GM18519 (cell line): ENCODE measurements around the gene LSAMP.

ENCODE experiments used
- ATAC-seq: cut with Tn5 transposase; IDR thresholded peaks from one replicate; pipeline ENCODE4 v1.9.1; 2021; ENCODE audit warnings: mild to moderate bottlenecking, moderate library complexity; ENCODE audit not compliant: unreplicated experiment, low FRiP score

LSAMP gene

DNA sequence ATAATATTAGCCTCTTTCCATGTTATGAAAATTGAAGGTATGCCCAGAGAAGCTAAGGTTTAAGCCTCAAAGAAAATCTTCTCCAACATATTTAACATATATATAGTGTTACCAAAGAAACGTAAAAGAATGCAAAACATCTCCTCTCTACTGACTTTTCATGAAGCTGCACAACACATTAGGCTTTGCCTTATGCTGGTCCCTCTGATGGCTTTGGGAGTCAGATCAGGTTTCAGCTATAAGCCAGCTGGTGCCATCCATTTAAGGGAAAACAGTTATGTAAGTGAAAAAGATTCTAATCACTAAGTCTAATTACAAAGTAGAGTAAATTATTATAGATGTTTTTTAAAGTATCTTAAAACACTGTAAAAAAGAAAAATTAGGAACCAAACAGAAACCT lies 410.5 kb downstream of the LSAMP start:
- no peak for ATAC-seq

DNA sequence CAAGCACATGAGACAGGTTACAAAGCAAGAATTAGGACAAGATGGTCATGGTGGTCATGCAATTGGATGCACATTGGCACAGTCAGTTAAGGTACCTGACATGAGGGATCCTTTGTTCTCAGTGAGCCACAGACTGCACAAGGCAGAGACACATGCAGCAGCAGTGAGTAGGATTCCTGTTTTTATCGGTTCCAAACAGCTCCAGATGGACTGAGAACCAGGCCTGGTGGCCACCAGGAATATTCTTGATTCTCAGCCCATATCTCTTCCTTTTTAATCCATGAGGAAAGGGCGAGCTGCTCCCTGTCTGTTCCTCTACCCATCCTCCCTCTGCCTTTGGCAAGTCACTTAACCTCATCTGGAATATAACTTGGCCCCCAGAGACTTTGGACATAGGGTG lies 411.2 kb downstream of the LSAMP start:
- ATAC-seq: no peak

DNA sequence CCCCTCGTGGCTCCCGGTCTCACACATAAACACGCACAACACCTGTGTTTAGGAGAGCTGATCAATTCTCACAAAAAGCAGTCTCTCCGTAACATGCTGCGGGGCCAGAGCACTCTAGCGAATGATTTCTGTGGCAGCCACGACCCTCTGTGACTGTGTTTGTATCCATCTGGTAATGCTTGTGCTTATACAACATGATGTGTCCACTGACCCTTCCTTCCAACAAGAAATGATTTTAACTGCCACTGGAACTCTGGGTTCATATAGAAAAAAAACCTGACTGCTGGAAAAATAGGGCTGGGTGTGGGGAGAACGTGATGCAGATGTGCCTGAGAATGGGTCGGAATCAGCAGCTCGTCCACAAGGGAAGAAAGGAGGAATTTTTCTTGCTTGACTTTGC lies 411.8 kb downstream of the LSAMP start:
- ATAC-seq: no peak

DNA sequence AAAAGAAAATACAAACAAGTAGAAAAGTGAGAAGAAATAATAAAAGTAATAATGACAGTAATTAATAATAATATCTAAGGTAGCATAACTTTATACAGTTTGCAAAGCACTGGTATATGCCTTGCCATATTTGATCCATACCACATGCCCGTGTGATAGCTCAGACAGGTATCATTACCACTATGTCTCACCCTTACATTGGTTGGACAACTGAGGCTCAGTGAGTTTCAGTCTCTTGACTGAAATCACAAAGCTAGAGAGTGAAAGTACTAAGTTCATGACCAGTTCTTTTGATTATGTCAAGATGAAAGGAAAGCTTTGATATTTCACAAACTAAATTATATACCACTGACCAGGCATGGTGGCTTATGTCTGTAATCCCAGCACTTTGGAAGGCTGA lies 413.1 kb downstream of the LSAMP start:
- ATAC-seq: no peak

DNA sequence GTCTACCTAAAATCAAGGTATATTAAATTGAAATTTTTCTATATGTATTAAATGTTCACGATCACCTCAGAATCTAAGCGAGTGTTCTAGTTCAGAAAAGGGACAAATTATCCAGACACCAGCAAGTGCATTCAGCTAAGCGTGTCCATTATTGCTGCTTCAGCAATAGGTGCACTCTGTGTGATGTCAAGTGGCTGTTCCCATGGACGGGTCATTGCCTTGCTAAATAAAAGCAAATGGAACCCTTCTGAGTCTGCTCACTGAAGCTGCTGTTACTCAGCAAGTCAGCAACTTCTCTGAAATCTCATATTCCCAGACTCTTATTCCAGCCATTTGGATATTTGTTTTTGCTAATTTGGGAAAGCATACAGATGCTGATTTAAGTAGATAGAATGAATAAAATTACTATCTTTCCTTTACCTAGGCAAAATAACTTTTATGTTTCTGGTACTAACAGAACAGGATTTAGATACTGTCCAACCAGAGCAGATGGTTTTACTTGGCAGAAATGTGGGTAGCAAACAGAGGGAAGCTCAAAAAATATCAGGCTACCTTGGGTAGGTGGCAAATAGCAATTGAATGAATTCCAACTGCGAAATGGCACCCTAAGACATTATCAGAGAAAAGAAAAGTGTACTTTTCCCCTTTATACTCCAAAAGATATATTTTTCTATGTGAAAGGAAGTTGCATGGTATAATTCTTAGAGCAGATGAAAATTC lies 415.0 kb downstream of the LSAMP start:
- ATAC-seq: no peak

DNA sequence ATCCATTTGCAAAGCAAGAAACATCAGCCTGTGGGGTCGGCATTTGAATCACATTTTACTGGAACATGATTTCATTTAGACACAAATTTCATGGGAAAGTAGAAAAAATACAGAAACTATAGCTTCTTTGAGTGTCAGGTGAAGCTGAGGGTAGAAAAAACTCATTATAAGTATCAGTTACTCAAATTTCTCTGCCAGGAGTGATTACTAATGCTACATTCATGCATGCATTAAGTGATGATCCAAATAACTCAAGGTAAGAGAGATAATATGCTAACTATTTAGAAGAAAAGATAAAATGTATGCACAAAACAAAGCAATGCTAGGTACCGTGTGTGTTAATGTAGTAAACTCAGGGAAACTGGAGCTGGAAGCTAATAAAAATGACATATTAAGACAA lies 416.0 kb downstream of the LSAMP start:
- ATAC-seq: no peak

DNA sequence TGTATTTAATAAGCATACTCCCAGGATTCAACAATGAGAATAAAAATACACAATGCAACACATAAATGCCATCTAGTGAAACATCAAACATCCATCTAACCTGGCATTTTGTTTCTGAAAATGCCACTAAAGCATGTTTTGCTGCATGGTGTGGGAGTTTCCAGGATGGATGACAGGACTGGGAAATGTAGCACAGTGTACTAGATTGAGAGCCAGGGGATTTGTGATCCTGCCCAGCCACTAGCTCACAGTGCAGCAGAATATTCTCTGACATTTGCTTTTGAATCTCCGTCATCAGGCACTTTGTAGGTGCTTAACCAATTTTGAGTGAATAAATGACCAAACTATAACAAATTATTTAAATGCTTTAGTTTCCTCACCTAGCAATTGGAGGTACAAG lies 417.1 kb downstream of the LSAMP start:
- ATAC-seq: no peak

DNA sequence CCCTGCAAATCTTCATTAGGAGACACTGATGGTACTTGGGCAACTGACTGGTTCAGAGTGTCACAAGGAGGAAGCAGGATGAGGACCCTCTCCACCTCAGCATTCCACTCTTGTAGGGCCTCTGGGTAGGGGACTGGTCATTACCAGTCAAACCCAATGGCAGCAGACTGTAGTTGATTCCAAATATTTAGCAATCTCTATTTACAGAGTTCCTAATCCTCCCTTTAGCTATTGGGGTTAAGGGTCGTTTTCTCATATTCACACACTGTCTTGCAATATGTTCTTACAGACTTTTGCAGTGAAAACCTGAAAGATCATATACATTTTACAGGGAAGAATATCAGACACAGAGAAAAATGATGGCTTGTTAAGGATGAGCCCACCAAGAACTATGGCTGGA lies 424.3 kb downstream of the LSAMP start:
- no peak for ATAC-seq

DNA sequence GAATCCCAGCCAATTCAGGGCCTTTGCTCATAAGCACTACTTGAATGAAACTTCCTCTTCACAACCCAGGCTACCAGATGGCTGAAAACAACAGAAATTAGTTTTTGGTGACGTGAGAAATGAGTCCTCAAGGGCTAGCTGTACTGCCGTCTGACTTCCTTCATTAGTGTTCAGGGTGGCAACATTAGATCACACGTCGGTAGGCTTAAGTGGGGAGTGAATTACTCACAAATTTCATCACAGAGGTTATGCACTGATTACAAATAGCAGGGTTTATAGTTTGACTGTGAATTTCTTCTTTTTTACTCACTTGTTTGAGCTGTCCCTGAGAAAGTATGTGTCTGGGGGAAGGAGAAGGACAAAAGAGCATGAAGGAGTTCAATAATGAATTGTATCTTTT lies 424.8 kb downstream of the LSAMP start:
- ATAC-seq: peak; percentile 97

DNA sequence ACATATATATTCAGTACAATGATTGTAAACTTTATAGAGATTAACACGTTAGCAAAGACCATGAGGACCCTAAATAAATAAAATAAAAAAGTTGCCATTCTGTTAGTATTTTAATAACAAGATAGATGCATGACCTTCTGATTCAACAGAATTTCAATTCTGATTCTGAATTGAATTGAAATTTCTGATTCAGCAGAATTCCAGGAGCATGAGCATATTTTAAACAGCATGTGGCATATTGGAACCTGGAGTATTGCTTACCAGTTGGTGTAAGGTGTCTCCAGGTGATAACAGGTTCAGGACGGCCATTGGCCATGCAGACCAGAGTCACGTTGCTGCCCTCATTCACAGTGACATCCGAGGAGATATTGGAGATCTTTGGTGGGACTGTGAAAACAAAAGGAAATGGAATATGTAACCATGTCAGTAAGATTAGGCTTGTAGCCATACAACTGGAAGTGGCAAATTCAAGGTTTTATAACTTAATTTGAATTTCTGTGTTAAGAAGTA lies 426.0 kb downstream of the LSAMP start:
- ATAC-seq: no peak

DNA sequence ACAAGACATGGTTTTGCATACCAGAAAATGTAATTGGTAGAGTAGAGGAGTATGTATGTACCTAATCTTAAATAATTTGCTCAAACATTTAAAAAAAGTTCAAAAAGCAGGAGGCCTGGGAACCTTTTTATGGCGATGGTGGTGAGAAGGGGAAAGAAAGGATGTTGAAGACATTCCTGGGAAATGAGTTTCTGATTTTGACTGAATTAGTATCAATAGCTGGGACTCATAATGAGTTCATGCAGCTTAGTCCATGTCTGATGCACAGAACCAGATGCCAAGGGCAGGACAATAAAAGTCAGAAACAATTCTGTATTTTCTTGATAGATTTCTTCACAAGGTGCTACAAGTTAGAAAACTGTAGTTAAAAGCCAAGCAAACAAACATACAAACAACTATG lies 426.6 kb downstream of the LSAMP start:
- no peak for ATAC-seq

DNA sequence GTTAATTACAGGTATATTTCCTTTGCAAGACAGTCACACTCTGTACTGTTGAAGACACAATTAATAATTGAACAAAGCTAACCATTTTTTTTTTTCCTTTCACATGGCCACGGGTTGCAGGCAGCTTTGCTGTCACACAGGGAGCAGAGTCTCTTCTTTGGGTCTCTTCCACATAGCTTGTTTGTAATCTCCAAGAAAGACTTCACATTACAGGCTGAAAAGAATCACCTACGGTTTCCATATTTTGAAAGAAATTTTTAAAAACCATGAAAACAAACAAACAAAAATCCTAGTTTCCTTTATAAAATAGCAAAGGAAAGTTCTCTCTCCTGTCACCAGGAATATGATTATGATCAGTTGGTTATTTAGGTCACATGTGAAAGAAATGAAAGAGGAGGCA lies 429.4 kb downstream of the LSAMP start:
- ATAC-seq: no peak

DNA sequence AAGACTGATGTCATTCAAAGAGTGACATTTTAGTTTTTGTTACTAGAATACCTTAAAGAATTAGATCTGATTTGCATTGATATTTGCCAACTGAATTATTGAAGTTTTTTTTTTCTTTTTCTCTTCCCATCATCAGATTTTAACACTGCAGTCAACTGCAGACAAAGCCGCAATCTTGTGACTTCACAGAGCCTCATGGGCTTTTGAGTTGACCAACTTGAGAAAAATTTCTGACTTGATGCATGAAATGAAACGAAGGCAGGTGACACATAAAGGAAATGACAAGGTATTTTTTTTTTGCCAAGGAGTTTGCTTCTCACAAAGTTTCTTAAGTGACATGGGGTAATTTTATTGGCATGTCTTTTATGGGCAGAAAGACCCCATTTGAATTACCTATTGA lies 438.3 kb downstream of the LSAMP start:
- no peak for ATAC-seq

DNA sequence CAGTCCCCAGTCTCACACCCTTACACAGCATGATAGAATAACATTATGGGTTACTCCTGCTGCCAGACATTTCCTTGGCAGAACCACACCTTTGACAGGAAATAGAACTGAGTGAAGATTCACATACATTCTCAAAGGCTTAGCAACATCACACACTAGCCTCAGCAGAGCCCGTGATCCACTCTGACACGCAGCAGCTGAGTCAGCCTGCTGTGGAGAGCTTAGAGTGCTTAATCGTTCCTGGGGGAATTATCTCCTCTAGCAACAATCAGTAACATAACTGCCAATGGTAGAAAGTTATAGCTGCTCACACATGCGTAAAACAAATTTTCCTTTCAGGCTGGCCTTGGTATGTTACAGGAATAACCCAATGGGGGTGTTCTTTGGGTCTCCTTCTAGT lies 439.9 kb downstream of the LSAMP start:
- ATAC-seq: no peak

DNA sequence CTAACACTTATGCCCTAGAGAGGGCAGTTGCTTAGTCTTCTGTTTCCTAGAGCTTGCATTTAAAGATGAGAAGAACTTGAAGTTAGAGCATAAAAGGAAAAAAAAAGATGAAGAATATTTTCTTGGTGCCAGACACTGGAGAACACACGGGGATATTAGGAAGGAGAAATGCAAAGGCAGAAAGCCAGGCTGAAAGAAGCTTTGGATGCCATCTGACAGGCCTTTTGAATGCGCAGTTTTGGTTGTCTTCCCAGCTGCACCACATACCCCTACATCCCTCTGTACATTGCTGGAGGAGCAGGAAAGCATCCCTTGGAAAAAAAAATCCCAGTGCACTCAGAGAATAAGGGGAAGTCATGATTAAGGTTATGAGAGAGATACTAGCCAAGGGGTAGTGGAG lies 443.1 kb downstream of the LSAMP start:
- no peak for ATAC-seq

DNA sequence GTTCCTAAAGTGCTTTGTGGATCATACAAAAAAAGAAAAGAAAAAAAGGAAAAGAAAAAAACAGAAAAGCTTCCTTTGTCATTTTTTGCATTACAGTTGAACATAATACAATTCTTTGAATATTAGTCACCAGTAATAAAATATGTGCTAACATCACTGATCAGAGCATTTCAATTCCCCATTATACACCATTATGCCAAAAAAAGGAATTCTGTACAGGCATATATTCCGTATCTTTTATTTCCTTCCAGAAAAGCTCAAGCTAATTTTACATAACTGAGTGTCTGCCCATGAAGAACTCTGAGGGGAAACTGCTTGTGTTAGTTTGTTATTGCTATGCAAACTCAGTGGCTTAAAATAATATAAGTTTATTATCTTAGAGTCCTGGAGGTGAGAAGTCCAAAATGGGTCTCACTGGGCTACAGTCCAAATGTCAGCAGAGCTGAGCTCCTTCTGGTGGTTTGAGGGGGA lies 444.1 kb downstream of the LSAMP start:
- ATAC-seq: no peak

DNA sequence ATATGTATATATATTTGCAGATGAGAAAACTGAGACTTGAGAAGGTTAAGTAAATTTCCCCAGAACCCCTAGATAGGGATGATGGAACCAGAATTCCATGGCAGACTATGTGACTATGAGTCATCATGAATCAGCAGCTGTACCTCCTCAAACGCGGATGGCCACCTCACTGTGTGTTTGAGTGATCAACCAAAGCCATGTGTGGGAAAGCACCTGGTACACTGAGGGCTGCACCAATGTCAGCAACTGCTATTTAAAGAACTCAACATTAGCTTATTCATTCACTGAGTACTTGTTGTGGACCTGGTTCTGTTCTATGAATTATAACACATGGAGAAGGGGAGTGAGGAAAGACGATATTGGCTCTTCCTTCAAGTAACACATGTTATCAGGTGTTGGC lies 445.0 kb downstream of the LSAMP start:
- peak; percentile 75 for ATAC-seq

DNA sequence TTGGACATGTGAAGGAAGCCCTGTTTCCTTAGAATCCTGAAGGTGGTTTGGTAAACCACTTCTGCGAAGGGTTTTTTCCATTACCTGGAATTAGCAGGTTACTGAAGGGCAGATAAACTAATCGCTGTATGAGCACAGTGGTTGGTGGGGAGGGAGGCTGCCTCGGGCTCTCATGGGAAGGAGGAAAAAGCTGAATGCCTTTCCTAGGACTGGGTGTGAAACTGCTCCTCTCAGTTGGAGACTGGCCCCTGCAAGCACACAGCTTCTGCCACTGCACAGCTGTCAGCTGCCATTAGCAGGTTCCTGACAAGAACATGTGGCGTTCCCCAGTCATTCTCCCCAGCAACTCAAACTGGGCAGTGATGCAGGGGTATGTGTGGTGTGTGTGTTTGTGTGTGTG lies 445.7 kb downstream of the LSAMP start:
- ATAC-seq: no peak

DNA sequence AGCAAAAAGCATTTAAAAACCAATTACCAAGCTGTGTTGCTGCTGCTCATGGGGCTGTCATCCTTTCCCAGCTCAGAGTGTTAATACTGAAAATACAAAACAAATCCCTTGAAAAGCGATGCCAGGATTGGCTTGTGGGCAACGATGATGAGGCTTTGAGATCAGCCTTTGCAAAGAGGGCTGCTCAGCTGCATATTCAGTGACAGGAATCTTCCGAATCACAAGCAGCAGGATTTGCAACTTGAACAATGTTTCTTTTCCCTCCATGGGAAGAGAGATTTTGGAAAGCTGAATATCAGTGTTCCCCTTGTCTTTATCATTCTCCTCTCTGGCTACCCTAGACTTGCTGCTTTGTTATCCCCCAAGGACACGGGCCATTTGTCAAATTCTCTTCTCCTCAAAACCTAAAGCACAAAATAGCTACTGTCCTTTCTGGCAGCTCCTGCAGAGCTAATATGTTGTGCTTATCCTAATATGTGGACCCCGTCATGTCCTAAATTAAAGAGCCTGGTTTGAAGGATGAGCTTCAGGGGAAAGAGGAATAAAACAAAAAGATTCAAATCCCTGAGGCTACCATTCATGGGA lies 446.2 kb downstream of the LSAMP start:
- ATAC-seq: no peak

DNA sequence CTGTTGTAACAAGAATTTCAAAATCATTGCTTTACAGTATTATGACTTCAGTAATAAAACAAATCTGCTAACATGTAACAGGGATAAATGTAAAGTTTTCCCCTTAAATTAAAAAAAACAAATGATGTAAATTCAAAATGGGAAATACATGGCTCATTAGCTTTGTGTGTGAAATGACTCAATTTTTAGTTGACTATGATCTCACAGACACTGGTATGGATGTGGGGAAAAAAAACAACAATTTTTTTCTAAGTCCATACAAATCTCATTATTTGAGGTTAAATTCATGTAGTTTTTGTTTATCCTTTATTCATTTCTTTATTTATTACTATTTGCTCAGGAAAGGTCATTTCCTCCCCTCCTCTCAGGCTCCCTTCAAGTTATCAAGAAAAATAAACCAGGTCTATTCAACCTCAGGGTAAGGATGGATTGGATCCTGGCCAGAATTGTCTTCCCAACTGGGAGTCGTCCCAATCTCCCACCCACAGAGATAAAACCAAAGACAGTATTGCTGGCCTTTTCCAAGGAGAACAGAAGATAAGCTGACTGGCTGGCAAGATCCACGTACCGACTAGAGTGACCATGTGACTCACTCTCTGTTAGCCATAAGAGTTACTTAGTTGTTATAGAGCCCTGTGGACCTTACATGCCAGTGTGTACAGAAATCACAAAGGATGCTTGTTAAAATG lies 448.7 kb downstream of the LSAMP start:
- ATAC-seq: no peak

DNA sequence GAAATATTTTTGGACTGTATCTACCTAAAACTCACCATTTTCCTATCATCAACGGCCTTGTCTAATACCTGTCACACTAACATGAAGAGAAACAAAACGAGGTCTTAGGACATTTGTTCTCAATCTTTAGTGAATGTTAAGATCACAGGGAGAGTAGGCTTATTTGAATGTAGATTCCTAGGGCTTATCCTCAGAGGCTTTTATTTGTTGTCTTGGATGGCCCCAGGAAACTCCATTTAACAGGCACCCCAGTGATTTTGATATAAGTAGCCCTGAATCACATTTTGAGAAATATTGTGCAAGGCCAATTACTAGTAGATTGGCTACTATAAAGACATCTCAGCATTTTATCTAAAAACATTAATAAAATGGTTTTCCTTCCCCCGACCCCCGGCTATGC lies 454.6 kb downstream of the LSAMP start:
- ATAC-seq: no peak
